PC-3 (cell line): ENCODE results near the gene CD1B. TPM values are rescaled to one million over a fixed set of nuclear protein-coding genes. Genes with fewer than 3 reads are reported as not detected.

Experiments
- ATAC-seq: fragments of 200-7000 bp; cut with Tn5 transposase; 2 replicates; pipeline ENCODE4 v1.9.1; 2020; ENCODE audit warnings: mild to moderate bottlenecking, moderate library complexity
- BruUV-seq: library from RNA; stranded (reverse); fragments of 400-500 nt; replicated peaks from 2 replicates; lab custom pipeline; 2021; lab: Mats Ljungman, UMichigan
- CTCF ChIA-PET: fragments of 300-600 bp; sonication (Branson Sonifier 250); formaldehyde crosslinking; loops from one replicate; lab custom pipeline; 2022; ENCODE audit warnings: antibody characterized with exemption; lab: Charles Lee
- POLR2A ChIA-PET: fragments of 300-600 bp; sonication (Branson Sonifier 250); formaldehyde crosslinking; loops from one replicate; lab custom pipeline; 2022; ENCODE audit warnings: antibody characterized with exemption; ENCODE audit not compliant: unreplicated experiment; lab: Charles Lee
- DNase-seq: peaks from one replicate; pipeline ENCODE4 v3.0.0-alpha.2; 2015
- H2AFZ ChIP-seq: fragments of 300-600 bp; sonication (generic); 2 replicates; pipeline ENCODE4 v1.6.0; 2016; ENCODE audit warnings: antibody characterized with exemption, low read length
- H3F3A ChIP-seq: fragments of 300-600 bp; sonication (generic); one replicate; pipeline ENCODE4 v1.6.0; 2017; ENCODE audit warnings: antibody characterized with exemption, low read length, control low read depth, mild to moderate bottlenecking; ENCODE audit not compliant: unreplicated experiment
- H3K27ac ChIP-seq: fragments of 300-600 bp; sonication (generic); 2 replicates; pipeline ENCODE4 v1.5.1; 2016; ENCODE audit warnings: mild to moderate bottlenecking, low read length
- H3K27me3 ChIP-seq: fragments of 300-600 bp; sonication (generic); 2 replicates; pipeline ENCODE4 v1.6.1; 2016; ENCODE audit warnings: low read length, mixed read lengths
- H3K36me3 ChIP-seq: fragments of 300-600 bp; sonication (generic); 2 replicates; pipeline ENCODE4 v1.6.1; 2016; ENCODE audit warnings: low read depth, mixed run types, low read length, mixed read lengths
- H3K4me1 ChIP-seq: fragments of 300-600 bp; sonication (generic); 2 replicates; pipeline ENCODE4 v1.5.1; 2016; ENCODE audit warnings: low read length; ENCODE audit not compliant: insufficient read depth
- H3K4me2 ChIP-seq: fragments of 300-600 bp; sonication (generic); 2 replicates; pipeline ENCODE4 v1.6.0; 2016; ENCODE audit warnings: low read length
- H3K4me3 ChIP-seq: fragments of 300-600 bp; sonication (generic); 2 replicates; pipeline ENCODE4 v1.5.1; 2016; ENCODE audit warnings: mild to moderate bottlenecking, low read length, mixed read lengths
- H3K79me2 ChIP-seq: fragments of 300-600 bp; sonication (generic); 2 replicates; pipeline ENCODE4 v1.6.1; 2017; ENCODE audit warnings: low read length, mixed read lengths
- H3K9ac ChIP-seq: fragments of 300-600 bp; sonication (generic); 2 replicates; pipeline ENCODE4 v1.6.0; 2016; ENCODE audit warnings: mild to moderate bottlenecking, low read length
- H3K9me2 ChIP-seq: fragments of 300-600 bp; sonication (generic); replicated peaks from 2 replicates; pipeline ENCODE4 v1.6.1; 2016; ENCODE audit warnings: mixed run types, low read length, mixed read lengths
- H3K9me3 ChIP-seq: fragments of 300-600 bp; sonication (generic); 2 replicates; pipeline ENCODE4 v1.6.1; 2016; ENCODE audit warnings: low read length, mixed read lengths
- H4K20me1 ChIP-seq: fragments of 300-600 bp; sonication (generic); 2 replicates; pipeline ENCODE4 v1.6.1; 2016; ENCODE audit warnings: low read length, mixed read lengths
- CTCF ChIP-seq: fragments of 300-600 bp; sonication (generic); conservative IDR thresholded peaks from 2 replicates; pipeline ENCODE4 v1.5.1; 2017; ENCODE audit warnings: antibody characterized with exemption, low read depth, mild to moderate bottlenecking, low read length
- EZH2 ChIP-seq: fragments of 300-600 bp; sonication (generic); IDR thresholded peaks from one replicate; pipeline ENCODE4 v1.6.1; 2017; ENCODE audit warnings: antibody characterized with exemption, mild to moderate bottlenecking, low read length; ENCODE audit not compliant: unreplicated experiment
- EZH2phosphoT487 ChIP-seq: fragments of 300-600 bp; sonication (generic); IDR thresholded peaks from 2 replicates; pipeline ENCODE4 v1.6.1; 2018; ENCODE audit warnings: mild to moderate bottlenecking, antibody characterized with exemption, low read length, borderline replicate concordance
- intact Hi-C: fragments of 100-400 bp; cut with micrococcal nuclease; formaldehyde crosslinking; loops from 2 replicates; pipeline ENCODE4 v1.9.0; 2023
- total RNA-seq: library from RNA; depleted of rRNA; stranded (reverse); fragments of >200 nt; gene quantifications from 2 replicates; pipeline ENCODE4 v1.2.3, GENCODE V29; 2014

CD1B gene
- total RNA-seq, 1 experiment from 2014 or later: not detected

- H3K27me3 ChIP-seq: no peaks in the 10 kb centered on the region
- H3K4me3 ChIP-seq: no peak overlapping the region
- intact Hi-C loops: no loop called here
- H2AFZ ChIP-seq: no peak overlapping the region
- no peaks in the 10 kb centered on the region for H3F3A ChIP-seq
- H3K9me3 ChIP-seq: no peaks in the 10 kb centered on the region
- TF ChIP-seq EZH2 (no peak), EZH2phosphoT487 (no peak), CTCF (no peak)
- ChIA-PET POLR2A (no interaction called here), CTCF (no interaction called here)
- no peaks in the 10 kb centered on the region for H3K79me2 ChIP-seq
- no peaks in the 10 kb centered on the region for H4K20me1 ChIP-seq
- H3K36me3 ChIP-seq: no peaks in the 10 kb centered on the region
- no peaks in the 10 kb centered on the region for H3K4me1 ChIP-seq
- no TSS peak for BruUV-seq
- no peak overlapping the region for H3K4me2 ChIP-seq
- DNase-seq: no peak
- H3K9me2 ChIP-seq: no peaks in the 10 kb centered on the region
- H3K9ac ChIP-seq: no peak overlapping the region
- H3K27ac ChIP-seq: no peak overlapping the region
- ATAC-seq: no peak
Observed at GRCh38 chr1:158362482-158362881, 31.2 kb upstream of the CD1B start.

- Histone ChIP-seq H3K27ac (no peak overlapping the region), H3K4me2 (no peak overlapping the region), H3K9me3 (no peaks in the 10 kb centered on the region), H4K20me1 (no peaks in the 10 kb centered on the region), H3K4me3 (no peak overlapping the region), H3K27me3 (peaks cover 10% of the 10 kb centered on the region; the same call in 1 of the 2 replicates), H3K9ac (no peak overlapping the region), H2AFZ (no peak overlapping the region), H3K9me2 (no peaks in the 10 kb centered on the region), H3F3A (no peaks in the 10 kb centered on the region), H3K36me3 (no peaks in the 10 kb centered on the region), H3K79me2 (no peaks in the 10 kb centered on the region), H3K4me1 (no peaks in the 10 kb centered on the region)
- DNase-seq: no peak
- no TSS peak for BruUV-seq
- ChIA-PET POLR2A (no interaction called here), CTCF (no interaction called here)
- intact Hi-C loops: no loop called here
- ATAC-seq: no peak
- TF ChIP-seq CTCF: no peak
- no peak for TF ChIP-seq EZH2
- no peak for TF ChIP-seq EZH2phosphoT487
Observed at GRCh38 chr1:158357441-158357840, 26.1 kb upstream of the CD1B start.

GRCh38 chr1:158356616-158357015, 25.3 kb upstream of the CD1B start:
- POLR2A ChIA-PET: no interaction called here
- no peak for ATAC-seq
- DNase-seq: no peak
- no peak overlapping the region for H3K4me3 ChIP-seq
- no peaks in the 10 kb centered on the region for H3F3A ChIP-seq
- no peaks in the 10 kb centered on the region for H4K20me1 ChIP-seq
- no TSS peak for BruUV-seq
- TF ChIP-seq CTCF: no peak
- no peak overlapping the region for H3K27ac ChIP-seq
- no peaks in the 10 kb centered on the region for H3K36me3 ChIP-seq
- H3K9me2 ChIP-seq: no peaks in the 10 kb centered on the region
- no peak overlapping the region for H2AFZ ChIP-seq
- peaks cover 10% of the 10 kb centered on the region; the same call in 1 of the 2 replicates for H3K27me3 ChIP-seq
- intact Hi-C loops: no loop called here
- H3K9ac ChIP-seq: no peak overlapping the region
- no peaks in the 10 kb centered on the region for H3K9me3 ChIP-seq
- H3K4me1 ChIP-seq: no peaks in the 10 kb centered on the region
- no peaks in the 10 kb centered on the region for H3K79me2 ChIP-seq
- CTCF ChIA-PET: no interaction called here
- no peak overlapping the region for H3K4me2 ChIP-seq
